Ramos (cell line): ENCODE measurements around the gene MEGF9.
"Not testable (repeated sequence)": the region's sequence is repeated elsewhere in the genome, so short reads cannot be mapped to it uniquely, and the experiment has no call there.

Experiments used
- in situ Hi-C: fragments of 300-500 bp; cut with MboI; formaldehyde crosslinking; loops from one replicate; pipeline ENCODE4 v1.14.3; 2022; ENCODE audit warnings: low sequenced_read_pairs; ENCODE audit not compliant: unreplicated experiment

MEGF9 gene

GRCh38 chr9:120635011-120635410, 79.3 kb downstream of the MEGF9 start:
- in situ Hi-C loops: no loop called here

GRCh38 chr9:120630333-120630732, 83.9 kb downstream of the MEGF9 start:
- in situ Hi-C loops: no loop called here

GRCh38 chr9:120628925-120629497, 85.3 kb downstream of the MEGF9 start:
- in situ Hi-C loops: not testable (repeated sequence)

- in situ Hi-C loops: no loop called here
Observed at GRCh38 chr9:120628207-120628924, 85.9 kb downstream of the MEGF9 start.

GRCh38 chr9:120627073-120627472, 87.2 kb downstream of the MEGF9 start:
- in situ Hi-C loops: no loop called here

- in situ Hi-C loops: no loop called here
Observed at GRCh38 chr9:120626512-120626911, 87.8 kb downstream of the MEGF9 start.

GRCh38 chr9:120625222-120625621, 89.0 kb downstream of the MEGF9 start:
- in situ Hi-C loops: no loop called here

- in situ Hi-C loops: no loop called here
Observed at GRCh38 chr9:120622790-120623189, 91.5 kb downstream of the MEGF9 start.

- in situ Hi-C loops: no loop called here
Observed at GRCh38 chr9:120621941-120622340, 92.3 kb downstream of the MEGF9 start.

GRCh38 chr9:120619751-120620655, 94.3 kb downstream of the MEGF9 start:
- in situ Hi-C loops: no loop called here

GRCh38 chr9:120616966-120617935, 97.0 kb downstream of the MEGF9 start:
- in situ Hi-C loops: no loop called here

GRCh38 chr9:120612218-120612617, 102.1 kb downstream of the MEGF9 start:
- in situ Hi-C loops: no loop called here

GRCh38 chr9:120611690-120612068, 102.6 kb downstream of the MEGF9 start:
- in situ Hi-C loops: no loop called here

GRCh38 chr9:120610975-120611689, 103.1 kb downstream of the MEGF9 start:
- in situ Hi-C loops: no loop called here

- in situ Hi-C loops: no loop called here
Observed at GRCh38 chr9:120609636-120610035, 104.6 kb downstream of the MEGF9 start.

- in situ Hi-C loops: no loop called here
Observed at GRCh38 chr9:120608421-120608820, 105.8 kb downstream of the MEGF9 start.

- in situ Hi-C loops: no loop called here
Observed at GRCh38 chr9:120603591-120603990, 110.7 kb downstream of the MEGF9 start.

- in situ Hi-C loops: no loop called here
Observed at GRCh38 chr9:120603010-120603409, 111.3 kb downstream of the MEGF9 start.

- in situ Hi-C loops: no loop called here
Observed at GRCh38 chr9:120593955-120594277, 120.4 kb downstream of the MEGF9 start.
